Omental fat pad (tissue), 4 donors: ENCODE results near the gene PLXNC1. TPM values are rescaled to one million over a fixed set of nuclear protein-coding genes. Genes with fewer than 3 reads are reported as not detected.

Experiments used
- ATAC-seq: fragments of 150-250 bp; one replicate; pipeline ENCODE4 v1.9.1; 2016; ENCODE audit warnings: mild to moderate bottlenecking, moderate library complexity; ENCODE audit not compliant: low FRiP score
- DNase-seq: peaks from one replicate; pipeline ENCODE4 v3.0.0-alpha.2; 2019; ENCODE audit warnings: low spot score
- total RNA-seq, 4 donors: library from RNA; depleted of rRNA; stranded (reverse); fragments of >200 nt; gene quantifications; one replicate each; pipeline ENCODE4 v1.1.0, GENCODE V29; 2016
- TF ChIP-seq, protein P1 (sequence below), 3 donors: fragments of 450-650 bp; IDR thresholded peaks; one replicate each; pipeline ENCODE4 v1.5.1; 2016 to 2017; ENCODE audit warnings: antibody characterized with exemption in 3 of 3, mild to moderate bottlenecking in 3 of 3, moderate library complexity in 2 of 3

The PLXNC1 gene
- total RNA-seq, 4 donors from 2014 or later: 4.2 to 42.7 (median 8.6) TPM

DNA sequence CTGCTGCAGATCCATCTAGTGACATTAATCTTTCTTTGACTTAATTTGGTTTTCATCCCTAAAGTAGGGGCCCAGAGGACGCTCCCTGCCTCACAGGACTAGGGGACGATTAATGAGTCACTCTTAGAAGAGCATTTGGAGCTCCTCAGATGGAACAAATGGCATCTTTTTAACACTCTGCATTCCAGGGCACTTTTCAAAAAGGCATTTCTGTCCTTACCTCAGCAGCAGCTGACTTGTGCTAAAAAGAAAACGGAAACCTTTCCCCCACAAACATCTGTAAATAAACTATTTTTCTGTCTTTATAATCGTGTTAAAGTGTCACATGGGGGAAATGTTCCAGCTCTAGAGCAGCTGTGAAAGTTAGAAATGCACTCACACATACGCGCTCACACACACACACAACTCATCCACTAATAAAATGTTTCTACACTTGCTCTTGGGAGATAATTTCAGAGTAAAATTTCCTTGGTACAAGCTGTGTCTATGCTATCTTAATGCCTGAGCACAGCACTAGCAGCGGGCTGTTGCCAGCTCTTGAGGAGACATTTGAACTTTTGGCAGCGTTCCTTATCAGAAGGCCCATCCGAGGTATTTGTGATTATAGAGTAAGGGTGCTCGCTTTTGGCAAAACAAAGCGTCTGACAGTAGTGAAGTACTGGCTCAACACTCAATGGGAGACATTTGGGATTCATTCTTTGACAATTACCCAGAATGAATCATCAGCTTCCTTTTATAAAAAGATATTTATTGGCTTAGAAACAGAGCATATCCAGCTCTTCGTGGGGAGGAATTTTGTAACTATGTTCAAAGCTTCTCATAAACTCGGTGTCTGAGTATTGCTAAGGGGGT is 141.3 kb downstream of the PLXNC1 start:
- TF ChIP-seq, protein P1, sequence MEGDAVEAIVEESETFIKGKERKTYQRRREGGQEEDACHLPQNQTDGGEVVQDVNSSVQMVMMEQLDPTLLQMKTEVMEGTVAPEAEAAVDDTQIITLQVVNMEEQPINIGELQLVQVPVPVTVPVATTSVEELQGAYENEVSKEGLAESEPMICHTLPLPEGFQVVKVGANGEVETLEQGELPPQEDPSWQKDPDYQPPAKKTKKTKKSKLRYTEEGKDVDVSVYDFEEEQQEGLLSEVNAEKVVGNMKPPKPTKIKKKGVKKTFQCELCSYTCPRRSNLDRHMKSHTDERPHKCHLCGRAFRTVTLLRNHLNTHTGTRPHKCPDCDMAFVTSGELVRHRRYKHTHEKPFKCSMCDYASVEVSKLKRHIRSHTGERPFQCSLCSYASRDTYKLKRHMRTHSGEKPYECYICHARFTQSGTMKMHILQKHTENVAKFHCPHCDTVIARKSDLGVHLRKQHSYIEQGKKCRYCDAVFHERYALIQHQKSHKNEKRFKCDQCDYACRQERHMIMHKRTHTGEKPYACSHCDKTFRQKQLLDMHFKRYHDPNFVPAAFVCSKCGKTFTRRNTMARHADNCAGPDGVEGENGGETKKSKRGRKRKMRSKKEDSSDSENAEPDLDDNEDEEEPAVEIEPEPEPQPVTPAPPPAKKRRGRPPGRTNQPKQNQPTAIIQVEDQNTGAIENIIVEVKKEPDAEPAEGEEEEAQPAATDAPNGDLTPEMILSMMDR (IDR thresholded peaks at IDR 0.05): no peak
- no peak for DNase-seq
- peak; percentile 81 for ATAC-seq

GRCh38 chr12:94290353-94290752 is 142.0 kb downstream of the PLXNC1 start:
- DNase-seq: no peak
- ATAC-seq: peak; percentile 12

GRCh38 chr12:94297096-94297699 is 148.8 kb downstream of the PLXNC1 start:
- TF ChIP-seq, protein P1 (IDR thresholded peaks at IDR 0.05): no peak
- ATAC-seq: no peak

More at GRCh38 chr12:94290353-94290752, 142.0 kb downstream of the PLXNC1 start:
- TF ChIP-seq, protein P1 (IDR thresholded peaks at IDR 0.05): no peak

GRCh38 chr12:94297876-94298505 is 149.6 kb downstream of the PLXNC1 start:
- DNase-seq (no peak), ATAC-seq (no peak)
- TF ChIP-seq, protein P1 (IDR thresholded peaks at IDR 0.05): no peak

More at GRCh38 chr12:94297096-94297699, 148.8 kb downstream of the PLXNC1 start:
- no peak for DNase-seq

DNA sequence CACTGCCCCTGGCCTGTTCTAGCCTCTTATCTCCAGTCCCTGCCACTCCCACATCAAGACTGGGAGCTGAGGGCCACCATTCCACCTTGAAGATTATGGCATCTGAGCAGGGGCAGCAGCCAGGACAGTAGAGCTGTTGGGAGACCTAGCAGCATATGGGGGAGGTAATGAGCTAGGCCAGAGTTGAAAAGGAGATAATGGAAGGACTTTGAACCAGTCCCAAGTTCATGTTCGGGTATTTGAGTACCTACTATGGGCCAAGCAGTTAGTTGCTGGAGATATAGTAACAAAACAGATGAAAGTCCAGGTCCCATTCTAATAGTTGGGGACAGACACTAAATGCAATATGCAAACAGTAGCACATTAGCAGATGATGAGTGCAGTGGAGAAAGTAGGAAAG is 151.5 kb downstream of the PLXNC1 start:
- no peak for ATAC-seq
- DNase-seq: no peak
- TF ChIP-seq, protein P1 (IDR thresholded peaks at IDR 0.05): no peak

- TF ChIP-seq, protein P1 (IDR thresholded peaks at IDR 0.05): no peak
- ATAC-seq (no peak), DNase-seq (no peak)
These were observed 155.6 kb downstream of the PLXNC1 start for GRCh38 chr12:94304012-94304411.
